ENCODE results near the gene C2orf68.
"Not testable (repeated sequence)": the region's sequence is repeated elsewhere in the genome, so short reads cannot be mapped to it uniquely, and the experiment has no call there.

- TF ChIP-seq CTCF (conservative IDR thresholded peaks at IDR 0.05 in 1 of 2, IDR thresholded peaks at IDR 0.05 in 1 of 2; ENCODE audit: low read depth in 1 of 2, low read length in 2 of 2); EZH2 (IDR thresholded peaks at IDR 0.05; ENCODE audit: low read length, missing control alignments): not testable (repeated sequence)
These were observed 5.9 kb upstream of the C2orf68 start for GRCh38 chr2:85617723-85618122.
